Measurements from ENCODE around the gene ADIRF.
"Not testable (repeated sequence)": the region's sequence is repeated elsewhere in the genome, so short reads cannot be mapped to it uniquely, and the experiment has no call there.

ADIRF gene

GRCh38 chr10:86979296-86979818 lies 11.1 kb downstream of the ADIRF start:
- no peak for DNase-seq (ENCODE audit: low read depth, low spot score)

GRCh38 chr10:86979977-86980448 lies 11.7 kb downstream of the ADIRF start:
- no peak for DNase-seq (ENCODE audit: low read depth, low spot score)

- DNase-seq (ENCODE audit: low read depth, low spot score), result not testable (repeated sequence)
Measured at GRCh38 chr10:86981020-86981419, 12.7 kb downstream of the ADIRF start.

GRCh38 chr10:86981716-86982115 lies 13.4 kb downstream of the ADIRF start:
- no peak for DNase-seq (ENCODE audit: low read depth, low spot score)

- not testable (repeated sequence) for DNase-seq (ENCODE audit: low read depth, low spot score)
Measured at GRCh38 chr10:86984498-86984897, 16.2 kb downstream of the ADIRF start.

GRCh38 chr10:86988520-86988919 lies 20.2 kb downstream of the ADIRF start:
- DNase-seq (ENCODE audit: low read depth, low spot score), result no peak

- not testable (repeated sequence) for DNase-seq (ENCODE audit: low read depth, low spot score)
Measured at GRCh38 chr10:86991362-86991761, 23.1 kb downstream of the ADIRF start.

GRCh38 chr10:86992456-86992855 lies 24.2 kb downstream of the ADIRF start:
- DNase-seq (ENCODE audit: low read depth, low spot score), result no peak

GRCh38 chr10:86992929-86993328 lies 24.6 kb downstream of the ADIRF start:
- DNase-seq (ENCODE audit: low read depth, low spot score), result no peak

GRCh38 chr10:86999802-87000403 lies 31.6 kb downstream of the ADIRF start:
- DNase-seq (ENCODE audit: low read depth, low spot score), result not testable (repeated sequence)

- no peak for DNase-seq (ENCODE audit: low read depth, low spot score)
Measured at GRCh38 chr10:87000491-87000890, 32.2 kb downstream of the ADIRF start.

GRCh38 chr10:87007124-87007523 lies 38.8 kb downstream of the ADIRF start:
- not testable (repeated sequence) for DNase-seq (ENCODE audit: low read depth, low spot score)

GRCh38 chr10:87007674-87008073 lies 39.4 kb downstream of the ADIRF start:
- DNase-seq (ENCODE audit: low read depth, low spot score), result not testable (repeated sequence)

- not testable (repeated sequence) for DNase-seq (ENCODE audit: low read depth, low spot score)
Measured at GRCh38 chr10:87008303-87008702, 40.0 kb downstream of the ADIRF start.

- DNase-seq (ENCODE audit: low read depth, low spot score), result not testable (repeated sequence)
Measured at GRCh38 chr10:87009134-87009696, 40.9 kb downstream of the ADIRF start.

- not testable (repeated sequence) for DNase-seq (ENCODE audit: low read depth, low spot score)
Measured at GRCh38 chr10:87013528-87013927, 45.2 kb downstream of the ADIRF start.

- DNase-seq (ENCODE audit: low read depth, low spot score), result not testable (repeated sequence)
Measured at GRCh38 chr10:87014986-87015716, 46.9 kb downstream of the ADIRF start.

GRCh38 chr10:87018127-87018526 lies 49.8 kb downstream of the ADIRF start:
- not testable (repeated sequence) for DNase-seq (ENCODE audit: low read depth, low spot score)

GRCh38 chr10:87019066-87019465 lies 50.8 kb downstream of the ADIRF start:
- not testable (repeated sequence) for DNase-seq (ENCODE audit: low read depth, low spot score)

- not testable (repeated sequence) for DNase-seq (ENCODE audit: low read depth, low spot score)
Measured at GRCh38 chr10:87019504-87019903, 51.2 kb downstream of the ADIRF start.

GRCh38 chr10:87020056-87020455 lies 51.8 kb downstream of the ADIRF start, which contains the start of gene FAM25A:
Gene FAM25A, plus strand, starts transcription at chr10:87020294. Its CDS starts 31 bp downstream, at chr10:87020325.
- not testable (repeated sequence) for DNase-seq (ENCODE audit: low read depth, low spot score)
